Sigmoid colon (tissue), 7 donors: ENCODE results near the gene MRPL58. TPM values are rescaled to one million over a fixed set of nuclear protein-coding genes. Genes with fewer than 3 reads are reported as not detected.

Experiments
- DNase-seq: peaks from one replicate; pipeline ENCODE4 v3.0.0-alpha.2; 2019
- H3K27ac ChIP-seq, 4 donors: fragments of 200-600 bp; sonication (generic); one replicate each; pipeline ENCODE4 v1.5.1; 2016 to 2019; ENCODE audit warnings: mild to moderate bottlenecking in 1 of 4
- H3K27me3 ChIP-seq, 3 donors: fragments of 200-600 bp; sonication (generic); one replicate each; pipeline ENCODE4 v1.5.1; 2019; ENCODE audit warnings: mild to moderate bottlenecking in 1 of 3
- H3K36me3 ChIP-seq, 4 donors: fragments of 200-600 bp; sonication (generic); one replicate each; pipeline ENCODE4 v1.5.1; 2016 to 2019
- H3K4me1 ChIP-seq, 4 donors: fragments of 200-600 bp; sonication (generic); one replicate each; pipeline ENCODE4 v1.5.1; 2017 to 2019
- H3K4me3 ChIP-seq, 4 donors: fragments of 200-600 bp; sonication (generic); one replicate each; pipeline ENCODE4 v1.5.1; 2017 to 2019; ENCODE audit warnings: mild to moderate bottlenecking in 2 of 4, moderate library complexity in 1 of 4
- H3K9me3 ChIP-seq, 4 donors: fragments of 200-600 bp in 3 of 4; sonication (generic) in 3 of 4; one replicate each; pipeline versions ENCODE4 v1.5.1 to v1.6.1; 2013 to 2019
- EP300 ChIP-seq, 4 donors: sonication (generic); formaldehyde crosslinking; IDR thresholded peaks; one replicate each; pipeline ENCODE4 v1.6.1; 2017; ENCODE audit warnings: antibody characterized with exemption in 4 of 4
- POLR2A ChIP-seq, 2 donors: fragments of 450-650 bp; IDR thresholded peaks; one replicate each; pipeline ENCODE4 v1.6.1; 2016; ENCODE audit warnings: antibody characterized with exemption in 2 of 2, mild to moderate bottlenecking in 2 of 2, moderate library complexity in 2 of 2
- POLR2AphosphoS5 ChIP-seq, 4 donors: sonication (generic); formaldehyde crosslinking; IDR thresholded peaks; one replicate each; pipeline ENCODE4 v1.6.1; 2017; ENCODE audit warnings: antibody characterized with exemption in 4 of 4
- WGBS, 2 donors: extraction: QIAGEN DNeasy Blood & Tissue Kit; methylation state at CpG; one replicate each; pipeline ENCODE4 v1.1.7; 2013; 5-methylcytosine and 5-hydroxymethylcytosine counted together
- intact Hi-C: fragments of 100-400 bp; cut with DNase I; formaldehyde crosslinking; loops from one replicate; pipeline ENCODE4 v1.15.1; 2023
- polyA plus RNA-seq, 3 donors: library from polyadenylated mRNA; stranded (reverse); fragments of 200-250 nt; gene quantifications; one replicate each; pipeline ENCODE4 v1.2.3, GENCODE V29; 2013
- total RNA-seq, 4 donors: library from RNA; depleted of rRNA; stranded (reverse); fragments of >200 nt; gene quantifications; one replicate each; pipeline ENCODE4 v1.1.0, GENCODE V29; 2016
- TF ChIP-seq, protein P1 (sequence below), 4 experiments: fragments of 450-650 bp in 3 of 4; fragments of 200-600 bp in 1 of 4; IDR thresholded peaks; one replicate each; pipeline ENCODE4 v1.5.1; 2016 to 2019; ENCODE audit warnings: antibody characterized with exemption in 4 of 4, mild to moderate bottlenecking in 3 of 4, moderate library complexity in 2 of 4
- donor health status: healthy with polysubstance abuse.
- donor health status: Bipolar disorder and iron deficiency.
- donor health status: healthy.

Gene MRPL58
- total and polyA plus RNA-seq, 7 donors: 36.6 to 104 (median 56.9) TPM

DNA sequence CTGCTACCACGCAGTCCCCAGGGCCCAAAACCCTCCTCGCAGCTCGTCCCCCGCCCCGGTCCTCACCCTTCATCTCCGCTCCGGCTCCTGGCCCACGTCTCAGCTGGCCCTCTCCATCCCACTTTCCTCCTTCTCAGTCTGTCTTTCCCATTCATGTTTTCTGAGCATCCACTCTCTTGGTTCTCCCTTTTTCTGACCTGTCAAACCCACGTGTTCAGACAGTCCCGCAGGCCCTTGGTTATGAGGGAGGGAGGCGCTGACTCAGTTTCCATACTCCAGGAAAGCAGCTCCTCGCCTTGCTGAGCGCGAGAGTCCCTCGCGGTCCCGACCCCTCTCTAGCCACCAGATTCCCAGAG is 39.5 kb upstream of the MRPL58 start:
- Histone ChIP-seq H3K27me3 (peaks cover 9 to 23% (median 23%) of the 10 kb centered on the region in 3 donors), H3K36me3 (no peaks in the 10 kb centered on the region), H3K4me3 (peak overlapping the region in 3 of 4 donors; percentile 51 to 65 (median 61)), H3K4me1 (peaks cover 0 to 24% (median 22%) of the 10 kb centered on the region in 4 donors), H3K27ac (no peak overlapping the region), H3K9me3 (no peaks in the 10 kb centered on the region)
- TF ChIP-seq, protein P1, sequence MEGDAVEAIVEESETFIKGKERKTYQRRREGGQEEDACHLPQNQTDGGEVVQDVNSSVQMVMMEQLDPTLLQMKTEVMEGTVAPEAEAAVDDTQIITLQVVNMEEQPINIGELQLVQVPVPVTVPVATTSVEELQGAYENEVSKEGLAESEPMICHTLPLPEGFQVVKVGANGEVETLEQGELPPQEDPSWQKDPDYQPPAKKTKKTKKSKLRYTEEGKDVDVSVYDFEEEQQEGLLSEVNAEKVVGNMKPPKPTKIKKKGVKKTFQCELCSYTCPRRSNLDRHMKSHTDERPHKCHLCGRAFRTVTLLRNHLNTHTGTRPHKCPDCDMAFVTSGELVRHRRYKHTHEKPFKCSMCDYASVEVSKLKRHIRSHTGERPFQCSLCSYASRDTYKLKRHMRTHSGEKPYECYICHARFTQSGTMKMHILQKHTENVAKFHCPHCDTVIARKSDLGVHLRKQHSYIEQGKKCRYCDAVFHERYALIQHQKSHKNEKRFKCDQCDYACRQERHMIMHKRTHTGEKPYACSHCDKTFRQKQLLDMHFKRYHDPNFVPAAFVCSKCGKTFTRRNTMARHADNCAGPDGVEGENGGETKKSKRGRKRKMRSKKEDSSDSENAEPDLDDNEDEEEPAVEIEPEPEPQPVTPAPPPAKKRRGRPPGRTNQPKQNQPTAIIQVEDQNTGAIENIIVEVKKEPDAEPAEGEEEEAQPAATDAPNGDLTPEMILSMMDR (IDR thresholded peaks at IDR 0.05): no peak
- TF ChIP-seq POLR2AphosphoS5 (IDR thresholded peaks at IDR 0.05): no peak
- TF ChIP-seq EP300 (IDR thresholded peaks at IDR 0.05): no peak
- no peak for TF ChIP-seq POLR2A (IDR thresholded peaks at IDR 0.05)
- 20 to 28% methylated on average over 17 of the region's 17 CpGs for WGBS, 2 donors
- DNase-seq: no peak
- intact Hi-C loops: no loop called here

DNA sequence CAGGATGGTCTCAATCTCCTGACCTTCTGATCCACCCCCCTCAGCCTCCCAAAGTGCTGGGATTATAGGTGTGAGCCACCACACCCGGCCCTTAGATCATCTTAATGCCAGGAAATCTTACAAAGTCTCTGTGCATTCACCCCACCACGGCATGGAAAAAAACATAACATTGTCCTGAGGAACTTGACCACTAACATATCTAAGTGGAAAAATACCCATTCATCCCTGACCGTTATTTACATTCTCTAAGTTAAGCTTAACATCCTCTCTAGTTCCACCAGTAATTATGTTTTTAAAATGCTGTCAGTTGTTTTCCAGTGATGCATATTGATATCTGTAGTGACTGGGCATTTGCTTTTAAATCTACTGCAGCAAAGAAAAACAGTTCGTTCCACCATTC is 36.5 kb upstream of the MRPL58 start:
- intact Hi-C loops: no loop called here
- TF ChIP-seq EP300 (IDR thresholded peaks at IDR 0.05): no peak
- no peak for TF ChIP-seq POLR2A (IDR thresholded peaks at IDR 0.05)
- TF ChIP-seq, protein P1 (IDR thresholded peaks at IDR 0.05): no peak
- TF ChIP-seq POLR2AphosphoS5 (IDR thresholded peaks at IDR 0.05): no peak
- H3K27ac ChIP-seq: no peak overlapping the region
- no peaks in the 10 kb centered on the region for H3K9me3 ChIP-seq
- no peaks in the 10 kb centered on the region for H3K36me3 ChIP-seq
- DNase-seq: no peak
- H3K27me3 ChIP-seq: peaks cover 9 to 21% (median 20%) of the 10 kb centered on the region in 3 donors
- WGBS, 2 donors: 72 to 84% methylated on average over 4 of the region's 4 CpGs
- H3K4me3 ChIP-seq: no peak overlapping the region
- H3K4me1 ChIP-seq: peaks cover 0 to 23% (median 21%) of the 10 kb centered on the region in 4 donors

GRCh38 chr17:74977802-74978201 is 34.7 kb upstream of the MRPL58 start:
- H3K9me3 ChIP-seq: no peaks in the 10 kb centered on the region
- no peak for DNase-seq
- WGBS, 2 donors: 95% methylated on average over 3 of the region's 3 CpGs
- peaks cover 0 to 6% (median 3%) of the 10 kb centered on the region in 3 donors for H3K27me3 ChIP-seq
- intact Hi-C loops: no loop called here
- H3K4me1 ChIP-seq: peaks cover 0 to 19% (median 17%) of the 10 kb centered on the region in 4 donors
- no peak overlapping the region for H3K4me3 ChIP-seq
- TF ChIP-seq, protein P1 (IDR thresholded peaks at IDR 0.05): no peak
- TF ChIP-seq EP300 (IDR thresholded peaks at IDR 0.05): no peak
- no peak for TF ChIP-seq POLR2AphosphoS5 (IDR thresholded peaks at IDR 0.05)
- no peak for TF ChIP-seq POLR2A (IDR thresholded peaks at IDR 0.05)
- no peak overlapping the region for H3K27ac ChIP-seq
- H3K36me3 ChIP-seq: no peaks in the 10 kb centered on the region

DNA sequence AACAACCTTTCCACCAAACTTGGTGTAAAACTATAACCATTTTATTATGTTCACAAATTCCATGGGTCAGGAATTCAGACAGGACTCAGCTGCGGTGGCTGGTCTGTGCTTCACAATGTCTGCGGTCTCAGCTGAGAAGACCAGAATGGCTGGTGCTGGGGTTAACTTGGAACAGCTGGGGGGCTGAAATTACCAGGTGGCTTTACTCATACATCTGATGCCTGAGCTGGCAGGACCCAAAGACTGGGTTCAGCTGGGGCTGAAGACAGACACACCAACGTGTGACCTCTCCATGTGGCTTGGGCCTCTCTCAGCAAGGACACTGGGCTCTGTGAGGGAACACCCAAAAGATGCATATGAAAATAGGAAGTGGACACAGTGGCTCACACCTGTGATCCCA is 34.2 kb upstream of the MRPL58 start:
- WGBS, 2 donors: 73 to 84% methylated on average over 3 of the region's 3 CpGs

DNA sequence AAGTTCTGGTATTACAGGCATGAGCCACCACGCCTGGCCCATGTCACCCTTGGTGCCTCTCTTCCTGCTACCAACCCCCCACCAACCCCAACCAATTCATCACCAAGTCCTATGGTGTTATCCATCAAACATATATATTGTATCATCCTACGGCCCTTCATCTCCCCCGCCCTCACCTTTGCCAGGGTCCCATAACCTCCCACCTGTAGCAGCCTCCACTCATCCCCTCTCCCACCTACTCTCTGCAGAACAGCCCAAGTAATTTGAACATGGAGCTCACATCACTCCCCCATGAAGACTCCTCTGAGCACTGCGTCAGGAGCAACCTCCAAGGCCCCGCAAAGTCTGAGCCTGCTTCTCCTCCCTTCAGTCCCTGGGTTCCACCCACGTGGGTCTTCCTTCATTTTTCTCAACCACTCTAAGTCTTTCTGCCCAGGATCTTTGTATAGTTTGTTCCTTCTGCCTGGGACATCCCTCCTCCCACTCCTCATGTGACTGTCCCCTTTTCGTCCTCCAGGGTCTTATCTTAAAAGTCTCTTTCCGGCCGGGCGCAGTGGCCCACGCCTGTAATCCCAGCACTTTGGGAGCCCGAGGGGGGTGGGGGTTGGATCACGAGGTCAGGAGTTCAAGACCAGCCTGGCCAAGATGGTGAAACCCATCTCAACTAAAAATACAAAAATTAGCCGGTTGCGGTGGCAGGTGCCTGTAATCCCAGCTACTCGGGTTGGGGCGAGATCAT is 32.9 kb upstream of the MRPL58 start:
- Histone ChIP-seq H3K4me1 (peaks cover 0 to 19% (median 13%) of the 10 kb centered on the region in 4 donors), H3K27me3 (no peaks in the 10 kb centered on the region), H3K9me3 (no peaks in the 10 kb centered on the region), H3K27ac (no peak overlapping the region), H3K4me3 (no peak overlapping the region), H3K36me3 (no peaks in the 10 kb centered on the region)
- TF ChIP-seq POLR2A (IDR thresholded peaks at IDR 0.05) (no peak), POLR2AphosphoS5 (IDR thresholded peaks at IDR 0.05) (no peak), EP300 (IDR thresholded peaks at IDR 0.05) (no peak)
- TF ChIP-seq, protein P1 (IDR thresholded peaks at IDR 0.05): no peak
- intact Hi-C loops: no loop called here
- 86 to 87% methylated on average over 17 of the region's 17 CpGs for WGBS, 2 donors
- DNase-seq: no peak

More for the DNA sequence above, 34.2 kb upstream of the MRPL58 start:
- H3K27me3 ChIP-seq: peaks cover 0 to 6% (median 0%) of the 10 kb centered on the region in 3 donors
- H3K4me1 ChIP-seq: peaks cover 0 to 19% (median 13%) of the 10 kb centered on the region in 4 donors
- no peaks in the 10 kb centered on the region for H3K9me3 ChIP-seq
- TF ChIP-seq POLR2A (IDR thresholded peaks at IDR 0.05) (no peak), POLR2AphosphoS5 (IDR thresholded peaks at IDR 0.05) (no peak)
- intact Hi-C loops: no loop called here
- no peak overlapping the region for H3K4me3 ChIP-seq
- H3K36me3 ChIP-seq: no peaks in the 10 kb centered on the region
- H3K27ac ChIP-seq: no peak overlapping the region
- DNase-seq: no peak
